GM20000 (cell line): ENCODE data around the gene TXNL1.

Experiments used
- DNase-seq: peaks from one replicate; pipeline ENCODE4 v3.0.0; 2012; ENCODE audit warnings: low spot score
- TF ChIP-seq, protein P1 (sequence below): IDR thresholded peaks from 2 replicates; pipeline ENCODE4 v1.5.1; 2012; ENCODE audit warnings: mild to moderate bottlenecking, control low read depth; ENCODE audit errors: extremely low read depth, missing control alignments

The TXNL1 gene

DNA sequence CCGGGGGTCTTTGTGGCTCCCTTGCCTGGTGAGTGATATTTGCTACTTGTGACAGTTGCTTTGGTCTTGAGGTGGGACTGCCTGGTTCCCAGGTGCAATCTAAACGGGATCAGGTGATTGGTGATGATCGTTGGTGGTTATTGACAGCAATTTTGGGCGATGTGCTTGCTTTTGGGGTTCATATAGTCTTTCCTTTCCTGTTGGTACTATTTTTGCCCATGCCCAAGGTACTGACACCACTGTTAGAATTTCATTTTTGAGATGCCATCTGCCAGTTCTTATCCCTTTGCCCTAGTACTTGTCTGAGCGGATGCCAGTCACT lies 13.3 kb upstream of the TXNL1 start:
- no peak for DNase-seq

DNA sequence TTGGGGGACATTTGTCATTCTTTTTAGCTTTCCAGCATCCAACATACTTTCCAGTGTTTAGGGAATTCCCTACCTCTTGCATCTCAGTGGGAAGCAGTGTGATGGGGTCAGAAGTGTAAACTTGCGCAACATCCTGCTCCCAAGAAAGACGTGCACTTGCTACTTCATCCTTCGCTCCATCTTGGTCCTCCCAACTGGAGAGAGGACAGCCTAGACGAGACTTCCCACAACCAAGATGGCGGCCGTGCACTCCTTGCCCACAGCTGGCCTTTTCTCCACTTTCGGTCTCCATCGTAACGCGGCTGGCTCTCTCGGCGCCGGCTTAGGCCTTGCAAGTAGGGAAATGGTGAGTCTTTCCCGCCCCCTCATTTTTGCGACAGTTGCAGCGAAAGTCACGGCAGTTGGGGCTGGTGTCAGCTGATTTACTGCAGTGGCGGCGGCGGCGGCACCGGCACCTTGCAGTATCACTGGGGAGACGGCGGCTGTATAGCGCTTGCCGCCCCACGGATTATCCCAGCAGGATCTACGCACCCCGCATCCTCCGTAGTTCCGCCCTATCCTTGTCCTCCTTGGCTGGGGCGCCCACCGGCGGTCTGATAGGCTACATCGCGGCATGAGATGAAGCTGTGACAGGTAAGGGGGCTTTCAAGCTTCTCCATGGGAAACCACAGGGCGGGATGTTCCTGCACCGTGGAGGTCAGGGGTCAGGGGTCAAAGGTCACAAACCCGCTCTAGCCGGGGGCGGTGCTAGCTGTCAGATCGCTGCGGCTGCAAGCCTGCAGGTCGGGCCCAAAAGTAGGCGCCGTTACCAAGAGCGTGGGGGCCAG lies 12.8 kb upstream of the TXNL1 start, which contains the start of gene WDR7:
Gene WDR7, plus strand, starts transcription at position 416 of the 827 bp plus-strand sequence. CDS start 21,157 bp downstream, outside the sequence.
- DNase-seq = peak; percentile 79
- TF ChIP-seq, protein P1, sequence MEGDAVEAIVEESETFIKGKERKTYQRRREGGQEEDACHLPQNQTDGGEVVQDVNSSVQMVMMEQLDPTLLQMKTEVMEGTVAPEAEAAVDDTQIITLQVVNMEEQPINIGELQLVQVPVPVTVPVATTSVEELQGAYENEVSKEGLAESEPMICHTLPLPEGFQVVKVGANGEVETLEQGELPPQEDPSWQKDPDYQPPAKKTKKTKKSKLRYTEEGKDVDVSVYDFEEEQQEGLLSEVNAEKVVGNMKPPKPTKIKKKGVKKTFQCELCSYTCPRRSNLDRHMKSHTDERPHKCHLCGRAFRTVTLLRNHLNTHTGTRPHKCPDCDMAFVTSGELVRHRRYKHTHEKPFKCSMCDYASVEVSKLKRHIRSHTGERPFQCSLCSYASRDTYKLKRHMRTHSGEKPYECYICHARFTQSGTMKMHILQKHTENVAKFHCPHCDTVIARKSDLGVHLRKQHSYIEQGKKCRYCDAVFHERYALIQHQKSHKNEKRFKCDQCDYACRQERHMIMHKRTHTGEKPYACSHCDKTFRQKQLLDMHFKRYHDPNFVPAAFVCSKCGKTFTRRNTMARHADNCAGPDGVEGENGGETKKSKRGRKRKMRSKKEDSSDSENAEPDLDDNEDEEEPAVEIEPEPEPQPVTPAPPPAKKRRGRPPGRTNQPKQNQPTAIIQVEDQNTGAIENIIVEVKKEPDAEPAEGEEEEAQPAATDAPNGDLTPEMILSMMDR = no peak

More for the DNA sequence above, 13.3 kb upstream of the TXNL1 start:
- TF ChIP-seq, protein P1 = no peak

DNA sequence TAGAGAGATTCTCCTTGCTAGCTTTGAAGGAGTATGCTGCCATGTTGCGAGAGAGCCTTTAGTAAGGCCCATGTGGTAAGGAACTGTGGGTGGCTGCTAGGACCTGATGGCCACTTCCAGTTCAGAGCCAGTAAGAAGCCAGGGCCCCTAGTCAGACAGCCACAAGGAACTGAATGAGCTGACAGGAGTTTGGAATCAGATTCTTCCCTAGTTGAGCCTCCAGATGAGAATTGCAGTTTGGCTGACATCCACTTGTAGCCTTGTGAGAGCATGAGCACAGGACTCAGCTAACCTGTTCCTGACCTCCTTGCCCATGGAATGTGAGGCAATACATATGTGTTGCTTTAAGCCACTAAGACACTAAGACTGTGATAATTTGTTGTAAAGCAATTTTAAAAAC lies 11.6 kb upstream of the TXNL1 start:
- TF ChIP-seq, protein P1 = no peak
- DNase-seq = no peak

DNA sequence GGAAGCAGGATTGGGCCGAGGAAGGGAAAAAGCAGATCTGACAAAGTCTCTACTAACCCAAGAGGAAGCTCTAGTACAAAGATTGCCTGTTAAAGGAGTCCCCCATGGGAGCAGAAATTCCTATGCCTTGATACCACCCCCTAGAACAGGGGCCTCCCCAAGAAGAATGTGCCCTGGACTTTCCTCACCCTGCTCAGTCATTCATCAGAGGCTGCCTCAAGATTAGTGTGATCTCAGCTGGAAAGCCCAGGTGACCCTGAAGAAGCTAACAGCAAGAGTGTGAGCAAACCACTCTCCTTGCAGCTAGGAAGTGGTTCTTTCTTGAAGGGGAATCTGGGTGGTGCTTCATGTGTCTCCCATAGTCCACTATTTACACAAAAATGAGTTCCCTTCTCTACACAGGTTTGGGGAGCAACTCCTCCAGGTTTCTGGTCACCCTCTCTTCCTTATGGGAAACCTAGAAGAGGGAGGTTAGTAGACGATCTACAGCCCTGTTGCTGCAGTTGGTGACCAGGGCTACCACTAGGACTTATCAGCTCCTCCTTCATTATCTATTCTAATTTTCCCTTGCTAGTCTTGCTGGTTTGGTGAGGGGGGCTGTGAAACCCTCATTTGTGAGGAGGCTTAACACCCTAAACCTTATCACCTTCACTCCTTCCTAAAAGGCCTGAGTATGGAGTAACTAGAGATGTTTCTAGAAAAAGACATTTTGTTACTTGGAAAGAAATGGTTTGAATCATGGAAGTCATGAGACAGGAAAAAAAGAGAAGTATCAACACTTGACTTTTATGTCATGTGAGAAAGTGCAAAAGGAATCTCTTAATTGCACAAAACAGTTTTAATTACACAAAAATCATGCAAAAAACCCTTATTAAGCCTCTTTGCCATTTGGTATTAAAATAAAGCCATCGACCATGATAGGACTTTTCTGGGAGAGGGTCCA lies 9.8 kb upstream of the TXNL1 start:
- TF ChIP-seq, protein P1 = no peak
- peak; percentile 13 for DNase-seq

DNA sequence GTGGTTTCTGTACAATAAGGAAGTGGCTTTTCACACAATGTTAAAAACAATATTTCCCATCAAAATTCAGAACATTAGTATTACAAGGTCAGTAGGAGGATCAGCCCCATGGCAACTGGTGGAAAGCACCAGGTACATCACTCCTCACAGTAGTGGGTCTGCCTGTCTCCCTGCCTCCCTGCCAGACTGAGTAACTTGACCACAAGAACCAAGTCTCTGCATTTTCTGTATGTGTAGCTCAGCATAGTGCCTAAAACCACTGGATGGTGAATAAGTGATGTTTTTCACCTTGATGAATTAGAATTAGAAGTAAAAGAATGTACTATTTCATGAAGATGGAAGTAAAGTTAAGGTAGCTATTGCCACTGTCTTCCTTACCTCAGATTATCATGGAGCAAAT lies 8.7 kb upstream of the TXNL1 start:
- TF ChIP-seq, protein P1 = no peak
- no peak for DNase-seq

DNA sequence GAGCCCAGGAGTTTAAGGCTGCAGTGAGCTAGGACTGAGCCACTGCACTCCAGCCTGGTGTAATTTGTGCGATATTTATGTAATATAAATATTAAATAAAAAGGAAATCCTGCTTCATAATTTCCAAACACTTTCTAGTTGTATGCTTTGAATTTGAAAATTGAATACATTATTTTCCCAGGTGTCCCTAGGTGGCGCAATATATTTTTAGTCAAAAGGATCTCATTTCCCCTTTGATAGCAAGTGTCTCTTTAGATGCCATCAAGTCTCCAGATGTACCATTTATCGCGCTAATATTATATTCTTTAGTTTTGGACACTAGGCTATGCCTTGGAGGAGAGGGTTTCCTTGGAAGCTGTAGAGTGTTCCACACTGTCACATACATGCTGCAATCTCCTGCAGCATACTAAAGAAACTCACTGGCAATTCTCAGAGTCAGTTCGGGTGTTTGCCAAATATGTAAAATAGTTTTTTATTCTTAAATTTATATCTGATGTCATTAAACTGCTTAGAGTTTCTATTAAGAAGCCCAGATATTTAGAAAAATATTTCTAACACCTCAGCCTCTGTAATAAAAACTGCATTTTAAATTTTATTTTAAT lies 7.1 kb upstream of the TXNL1 start:
- TF ChIP-seq, protein P1 = peak; percentile 34
- peak; percentile 12 for DNase-seq
